Nephron progenitor cell (in vitro differentiated cells): ENCODE results near the gene SOSTDC1.

Source experiments
- DNase-seq: peaks from one replicate; pipeline ENCODE4 v3.0.0; 2021
- H3K27ac Mint-ChIP-seq: 2 replicates; pipeline ENCODE4 v1.8.0; 2021; ENCODE audit warnings: mild to moderate bottlenecking, moderate library complexity, mixed read lengths
- H3K27me3 Mint-ChIP-seq: 2 replicates; pipeline ENCODE4 v1.8.0; 2021; ENCODE audit warnings: mild to moderate bottlenecking, low read depth, mixed read lengths; ENCODE audit not compliant: poor library complexity
- H3K36me3 Mint-ChIP-seq: 2 replicates; pipeline ENCODE4 v1.8.0; 2021; ENCODE audit warnings: low read depth, mixed read lengths
- H3K4me1 Mint-ChIP-seq: 2 replicates; pipeline ENCODE4 v1.8.0; 2021; ENCODE audit warnings: mixed read lengths
- H3K4me3 Mint-ChIP-seq: 2 replicates; pipeline ENCODE4 v1.8.0; 2021; ENCODE audit warnings: mild to moderate bottlenecking, moderate library complexity, mixed read lengths
- H3K9me3 Mint-ChIP-seq: 2 replicates; pipeline ENCODE4 v1.8.0; 2021; ENCODE audit warnings: mild to moderate bottlenecking, moderate library complexity, mixed read lengths
- TF ChIP-seq, protein P1 (sequence below): fragments of 200-600 bp; sonication (generic); IDR thresholded peaks from 2 replicates; pipeline ENCODE4 v1.5.0; 2021; ENCODE audit warnings: antibody characterized with exemption

The SOSTDC1 gene

DNA sequence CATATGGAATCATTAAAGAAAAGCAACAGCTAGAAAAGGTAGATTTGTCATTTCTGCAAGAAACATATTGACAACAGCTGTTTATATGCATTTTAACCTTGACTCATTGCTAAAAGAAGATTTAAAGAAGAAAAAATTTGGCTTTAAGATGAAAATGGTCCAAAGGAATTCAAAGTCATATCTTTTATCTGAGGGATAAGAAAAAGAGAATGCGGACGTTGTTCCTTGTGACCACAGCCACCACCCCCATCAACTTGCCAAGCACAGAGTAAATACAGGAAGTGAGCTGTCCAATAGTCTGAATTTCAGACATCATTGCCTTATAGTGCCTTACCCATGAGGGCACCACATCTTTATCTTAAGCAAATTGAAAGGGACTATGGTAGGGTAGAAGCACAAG is 36.9 kb downstream of the SOSTDC1 start:
- H3K4me1 Mint-ChIP-seq: no peaks in the 10 kb centered on the region
- no peaks in the 10 kb centered on the region for H3K36me3 Mint-ChIP-seq
- no peaks in the 10 kb centered on the region for H3K9me3 Mint-ChIP-seq

DNA sequence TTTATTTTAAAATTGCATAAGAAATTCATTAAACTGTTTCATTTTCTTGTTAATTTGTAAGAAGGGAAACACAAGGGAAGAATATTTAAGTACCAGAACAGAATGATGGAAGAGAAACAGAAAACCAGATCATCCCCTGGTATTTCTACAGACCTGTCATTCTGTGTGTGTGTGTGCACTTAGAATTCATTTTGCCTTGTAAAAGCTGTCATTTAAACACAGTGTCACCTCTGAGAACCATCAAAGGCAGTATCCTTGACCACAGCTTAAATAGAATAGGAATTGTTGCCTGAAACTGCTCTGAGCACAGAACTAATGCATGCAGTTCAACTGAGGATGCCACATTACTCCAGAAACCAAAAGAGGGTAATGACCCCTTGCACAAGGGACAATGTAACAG is 37.4 kb downstream of the SOSTDC1 start:
- TF ChIP-seq, protein P1, sequence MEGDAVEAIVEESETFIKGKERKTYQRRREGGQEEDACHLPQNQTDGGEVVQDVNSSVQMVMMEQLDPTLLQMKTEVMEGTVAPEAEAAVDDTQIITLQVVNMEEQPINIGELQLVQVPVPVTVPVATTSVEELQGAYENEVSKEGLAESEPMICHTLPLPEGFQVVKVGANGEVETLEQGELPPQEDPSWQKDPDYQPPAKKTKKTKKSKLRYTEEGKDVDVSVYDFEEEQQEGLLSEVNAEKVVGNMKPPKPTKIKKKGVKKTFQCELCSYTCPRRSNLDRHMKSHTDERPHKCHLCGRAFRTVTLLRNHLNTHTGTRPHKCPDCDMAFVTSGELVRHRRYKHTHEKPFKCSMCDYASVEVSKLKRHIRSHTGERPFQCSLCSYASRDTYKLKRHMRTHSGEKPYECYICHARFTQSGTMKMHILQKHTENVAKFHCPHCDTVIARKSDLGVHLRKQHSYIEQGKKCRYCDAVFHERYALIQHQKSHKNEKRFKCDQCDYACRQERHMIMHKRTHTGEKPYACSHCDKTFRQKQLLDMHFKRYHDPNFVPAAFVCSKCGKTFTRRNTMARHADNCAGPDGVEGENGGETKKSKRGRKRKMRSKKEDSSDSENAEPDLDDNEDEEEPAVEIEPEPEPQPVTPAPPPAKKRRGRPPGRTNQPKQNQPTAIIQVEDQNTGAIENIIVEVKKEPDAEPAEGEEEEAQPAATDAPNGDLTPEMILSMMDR: no peak
- H3K9me3 Mint-ChIP-seq: no peaks in the 10 kb centered on the region
- no peak for DNase-seq
- no peaks in the 10 kb centered on the region for H3K36me3 Mint-ChIP-seq
- H3K27ac Mint-ChIP-seq: no peak overlapping the region
- peaks cover 8% of the 10 kb centered on the region for H3K27me3 Mint-ChIP-seq
- no peak overlapping the region for H3K4me3 Mint-ChIP-seq
- no peaks in the 10 kb centered on the region for H3K4me1 Mint-ChIP-seq

More for the DNA sequence above, 36.9 kb downstream of the SOSTDC1 start:
- Mint-ChIP-seq H3K4me3 (no peak overlapping the region), H3K27me3 (peaks cover 8% of the 10 kb centered on the region), H3K27ac (no peak overlapping the region)
- TF ChIP-seq, protein P1: no peak
- DNase-seq: no peak

DNA sequence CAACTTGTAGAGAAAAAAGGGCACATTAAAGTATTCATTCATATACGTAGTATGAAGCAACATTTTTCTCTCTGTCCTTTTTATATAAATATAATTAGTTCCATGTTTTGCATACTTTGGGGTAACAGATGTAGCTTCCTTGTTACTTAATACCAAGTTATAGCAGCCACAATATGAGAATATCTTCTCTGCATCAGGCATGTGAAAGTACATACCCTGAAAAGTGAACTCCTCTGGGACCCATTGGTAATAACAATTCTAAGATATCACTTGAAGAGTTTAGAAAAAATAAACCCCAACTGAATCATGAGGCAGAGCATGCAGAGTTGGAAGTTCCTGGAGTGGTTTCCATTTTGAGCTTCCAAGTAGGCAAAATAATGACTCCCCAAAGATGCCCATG is 41.8 kb downstream of the SOSTDC1 start:
- Mint-ChIP-seq H3K4me3 (no peak overlapping the region), H3K4me1 (peaks cover 22% of the 10 kb centered on the region), H3K27me3 (peaks cover 12% of the 10 kb centered on the region), H3K36me3 (no peaks in the 10 kb centered on the region), H3K9me3 (peaks cover 4% of the 10 kb centered on the region), H3K27ac (no peak overlapping the region)
- DNase-seq: no peak
- TF ChIP-seq, protein P1: no peak

DNA sequence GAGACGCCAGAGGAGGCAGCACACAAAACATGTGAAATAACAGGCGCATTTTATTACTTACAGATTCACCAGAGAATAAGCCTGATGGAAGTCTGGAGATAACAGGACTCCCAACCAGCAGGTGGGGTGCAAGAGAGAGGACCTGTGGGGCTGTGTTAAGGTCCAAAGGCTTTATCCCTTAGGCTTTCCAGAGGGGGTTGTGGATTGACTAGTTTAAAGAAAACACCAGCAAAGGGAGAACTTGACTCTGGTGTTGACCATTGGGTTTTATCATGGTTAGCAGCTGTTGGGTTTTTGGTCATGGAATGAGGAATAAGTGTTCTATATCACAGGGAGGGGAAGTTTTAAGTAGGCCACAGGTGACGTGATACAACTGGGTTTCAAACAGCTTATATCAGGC is 42.6 kb downstream of the SOSTDC1 start:
- DNase-seq: no peak
- Mint-ChIP-seq H3K27ac (no peak overlapping the region), H3K27me3 (peaks cover 12% of the 10 kb centered on the region), H3K4me3 (peak overlapping the region; percentile 58), H3K9me3 (peaks cover 4% of the 10 kb centered on the region), H3K36me3 (no peaks in the 10 kb centered on the region), H3K4me1 (peaks cover 22% of the 10 kb centered on the region)
- TF ChIP-seq, protein P1: no peak

DNA sequence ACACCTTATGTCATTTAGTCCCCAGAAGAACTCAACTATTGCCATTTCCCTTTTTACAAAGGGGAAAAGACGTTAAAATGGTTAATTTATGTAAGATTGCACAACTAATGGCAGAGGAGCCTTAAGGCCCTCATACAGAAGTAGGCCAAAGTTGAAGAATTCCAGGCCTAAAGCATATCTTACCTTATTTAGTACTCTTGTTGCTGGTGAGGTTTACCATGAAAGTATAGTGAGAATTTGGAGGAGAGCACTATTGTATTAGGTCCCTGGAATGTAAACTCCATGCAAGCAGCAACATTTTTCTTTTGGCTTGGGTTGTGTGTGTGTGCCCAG is 43.5 kb downstream of the SOSTDC1 start:
- TF ChIP-seq, protein P1: no peak
- Mint-ChIP-seq H3K9me3 (peaks cover 8% of the 10 kb centered on the region), H3K27me3 (peaks cover 12% of the 10 kb centered on the region), H3K4me1 (peaks cover 22% of the 10 kb centered on the region), H3K4me3 (peak overlapping the region; percentile 76), H3K36me3 (no peaks in the 10 kb centered on the region), H3K27ac (no peak overlapping the region)
- DNase-seq: no peak

DNA sequence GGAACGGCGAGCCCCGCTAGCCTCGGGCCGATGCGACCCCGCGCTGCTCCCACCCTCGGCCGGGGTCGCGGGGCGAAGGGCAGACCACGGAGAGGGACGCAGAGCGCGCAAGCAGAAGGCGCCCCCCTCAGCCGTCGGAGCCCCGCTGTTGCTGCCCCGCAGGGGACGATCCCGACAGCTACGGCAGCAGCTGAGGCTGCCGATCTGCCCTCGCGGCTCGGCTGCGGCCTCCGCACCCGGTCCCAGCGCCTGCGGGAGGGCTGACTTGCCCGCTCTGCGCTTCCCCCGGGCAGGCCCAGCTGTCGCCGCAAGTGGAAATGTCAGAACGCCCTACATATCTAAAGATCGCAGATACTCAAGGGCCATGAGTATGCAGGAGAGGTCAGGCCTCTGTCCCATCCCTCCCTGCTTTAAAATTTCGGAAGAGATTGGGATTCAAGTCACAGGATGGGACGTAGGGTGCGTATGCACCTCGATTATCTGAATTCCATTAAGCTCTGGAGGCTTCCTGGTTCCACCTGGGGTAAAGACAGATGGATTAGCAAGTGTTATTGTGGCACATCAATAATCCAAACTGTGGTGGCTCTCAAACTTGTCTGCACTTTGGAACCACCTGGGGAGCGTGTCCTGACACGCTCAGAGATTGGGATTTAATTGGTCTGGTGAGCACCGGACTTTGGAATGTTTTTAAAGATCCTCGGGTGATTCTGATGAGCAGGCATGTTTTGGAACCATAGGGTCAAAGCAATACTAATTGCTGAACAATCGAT is 44.0 kb downstream of the SOSTDC1 start, which contains the start of gene CRPPA:
Gene CRPPA, minus strand, starts transcription at position 206 of the 770 bp plus-strand sequence. CDS start 216 bp downstream, outside the sequence.
- H3K27me3 Mint-ChIP-seq: peaks cover 12% of the 10 kb centered on the region
- peak; percentile 61 for DNase-seq
- peak within 1 kb of the TSS; percentile 99 for H3K27ac Mint-ChIP-seq
- TF ChIP-seq, protein P1: no peak
- no peaks in the 10 kb centered on the region for H3K36me3 Mint-ChIP-seq
- peaks cover 8% of the 10 kb centered on the region for H3K9me3 Mint-ChIP-seq
- peaks cover 22% of the 10 kb centered on the region for H3K4me1 Mint-ChIP-seq
- peak within 1 kb of the TSS; percentile 84 for H3K4me3 Mint-ChIP-seq
